ENCODE results near the gene GULP1.

The GULP1 gene

GRCh38 chr2:188466761-188467160, 175.1 kb downstream of the GULP1 start:
- no peak for DNase-seq (ENCODE audit: low read depth, low spot score)
- no peak for TF ChIP-seq CTCF (IDR thresholded peaks at IDR 0.05; ENCODE audit: low read depth, low read length)
- in situ Hi-C loops (cut with HindIII; ENCODE audit: low sequenced_read_pairs), result no loop called here
- H3K4me3 ChIP-seq (ENCODE audit: low read depth, low read length), result no peak overlapping the region

- no peak for DNase-seq (ENCODE audit: low read depth, low spot score)
- in situ Hi-C loops (cut with HindIII; ENCODE audit: low sequenced_read_pairs), result no loop called here
- H3K4me3 ChIP-seq (ENCODE audit: low read depth, low read length), result no peak overlapping the region
- no peak for TF ChIP-seq CTCF (IDR thresholded peaks at IDR 0.05; ENCODE audit: low read depth, low read length)
Measured at GRCh38 chr2:188471166-188471565, 179.5 kb downstream of the GULP1 start.

GRCh38 chr2:188473306-188473705, 181.6 kb downstream of the GULP1 start:
- in situ Hi-C loops (cut with HindIII; ENCODE audit: low sequenced_read_pairs), result no loop called here
- TF ChIP-seq CTCF (IDR thresholded peaks at IDR 0.05; ENCODE audit: low read depth, low read length), result no peak
- H3K4me3 ChIP-seq (ENCODE audit: low read depth, low read length), result no peak overlapping the region
- DNase-seq (ENCODE audit: low read depth, low spot score), result no peak

- H3K4me3 ChIP-seq (ENCODE audit: low read depth, low read length), result no peak overlapping the region
- in situ Hi-C loops (cut with HindIII; ENCODE audit: low sequenced_read_pairs), result no loop called here
- no peak for DNase-seq (ENCODE audit: low read depth, low spot score)
- no peak for TF ChIP-seq CTCF (IDR thresholded peaks at IDR 0.05; ENCODE audit: low read depth, low read length)
Measured at GRCh38 chr2:188474316-188474715, 182.6 kb downstream of the GULP1 start.

GRCh38 chr2:188475945-188476344, 184.3 kb downstream of the GULP1 start:
- in situ Hi-C loops (cut with HindIII; ENCODE audit: low sequenced_read_pairs), result no loop called here
- peak; percentile 61 for DNase-seq (ENCODE audit: low read depth, low spot score)
- TF ChIP-seq CTCF (IDR thresholded peaks at IDR 0.05; ENCODE audit: low read depth, low read length), result no peak
- no peak overlapping the region for H3K4me3 ChIP-seq (ENCODE audit: low read depth, low read length)

- no peak overlapping the region for H3K4me3 ChIP-seq (ENCODE audit: low read depth, low read length)
- no peak for TF ChIP-seq CTCF (IDR thresholded peaks at IDR 0.05; ENCODE audit: low read depth, low read length)
- no peak for DNase-seq (ENCODE audit: low read depth, low spot score)
- in situ Hi-C loops (cut with HindIII; ENCODE audit: low sequenced_read_pairs), result no loop called here
Measured at GRCh38 chr2:188477564-188478103, 186.0 kb downstream of the GULP1 start.

GRCh38 chr2:188478724-188479123, 187.1 kb downstream of the GULP1 start:
- in situ Hi-C loops (cut with HindIII; ENCODE audit: low sequenced_read_pairs), result no loop called here

More at GRCh38 chr2:188478724-188479123, 187.1 kb downstream of the GULP1 start:
- TF ChIP-seq CTCF (IDR thresholded peaks at IDR 0.05; ENCODE audit: low read depth, low read length), result no peak
- DNase-seq (ENCODE audit: low read depth, low spot score), result no peak
- H3K4me3 ChIP-seq (ENCODE audit: low read depth, low read length), result no peak overlapping the region
